A673 (cell line): ENCODE results near the gene ITLN1.

ENCODE experiments used
- CTCF ChIP-seq: fragments of 300-800, 200-600 bp; sonication (generic); conservative IDR thresholded peaks from 2 replicates; pipeline ENCODE4 v1.5.1; 2017; ENCODE audit warnings: low read depth, mild to moderate bottlenecking, antibody characterized with exemption, low read length, moderate library complexity, mixed read lengths
- EZH2 ChIP-seq: fragments of 200-600 bp; sonication (generic); IDR thresholded peaks from 2 replicates; pipeline ENCODE4 v1.6.1; 2017; ENCODE audit warnings: borderline replicate concordance, low read depth, mild to moderate bottlenecking, mixed read lengths, antibody characterized with exemption, low read length; ENCODE audit not compliant: poor library complexity, severe bottlenecking

- TF ChIP-seq CTCF, result no peak
- no peak for TF ChIP-seq EZH2
These were observed 55.2 kb downstream of the ITLN1 start for GRCh38 chr1:160829766-160830165.
